Mucosa of rectum (tissue), 2 donors: Measurements from ENCODE around the gene VWA5B1.

ENCODE experiments used
- H3K27ac ChIP-seq, 2 donors: one replicate each; pipeline ENCODE4 v1.7.0; 2013; ENCODE audit warnings: inconsistent platforms in 2 of 2, low read depth in 2 of 2, low read length in 2 of 2
- H3K27me3 ChIP-seq, 2 donors: one replicate each; pipeline ENCODE4 v1.7.0; 2013; ENCODE audit warnings: low read length in 2 of 2; ENCODE audit not compliant: control insufficient read depth in 2 of 2, insufficient read depth in 2 of 2
- H3K36me3 ChIP-seq, 2 donors: one replicate each; pipeline ENCODE4 v1.7.0; 2013; ENCODE audit warnings: low read length in 2 of 2; ENCODE audit not compliant: control insufficient read depth in 2 of 2, insufficient read depth in 2 of 2
- H3K4me1 ChIP-seq, 2 donors: one replicate each; pipeline ENCODE4 v1.7.0; 2013; ENCODE audit warnings: low read length in 2 of 2, mild to moderate bottlenecking in 1 of 2; ENCODE audit not compliant: control insufficient read depth in 2 of 2, insufficient read depth in 2 of 2
- H3K4me3 ChIP-seq, 2 donors: one replicate each; pipeline ENCODE4 v1.7.0; 2013; ENCODE audit warnings: low read length in 2 of 2
- H3K9ac ChIP-seq, 2 donors: one replicate each; pipeline ENCODE4 v1.7.0; 2013; ENCODE audit warnings: low read length in 2 of 2, low read depth in 1 of 2, mild to moderate bottlenecking in 1 of 2
- H3K9me3 ChIP-seq, 2 donors: one replicate each; pipeline ENCODE4 v1.7.0; 2013; ENCODE audit warnings: low read length in 2 of 2; ENCODE audit not compliant: control insufficient read depth in 2 of 2
- donor health status: healthy.
- donor health status: Normal muscosa, but diverticular disease.

The VWA5B1 gene

GRCh38 chr1:20302108-20302471, 11.4 kb downstream of the VWA5B1 start:
- Histone ChIP-seq H3K9ac (no peak overlapping the region), H3K4me1 (no peaks in the 10 kb centered on the region), H3K4me3 (no peak overlapping the region), H3K9me3 (no peaks in the 10 kb centered on the region), H3K27ac (no peak overlapping the region), H3K36me3 (no peaks in the 10 kb centered on the region), H3K27me3 (peaks cover 0 to 1% of the 10 kb centered on the region in 2 donors)

GRCh38 chr1:20307026-20307425, 16.4 kb downstream of the VWA5B1 start:
- no peak overlapping the region for H3K27ac ChIP-seq
- H3K4me3 ChIP-seq, result no peak overlapping the region
- no peaks in the 10 kb centered on the region for H3K9me3 ChIP-seq

GRCh38 chr1:20308569-20308968, 17.9 kb downstream of the VWA5B1 start:
- Histone ChIP-seq H3K27ac (no peak overlapping the region), H3K4me1 (no peaks in the 10 kb centered on the region), H3K4me3 (no peak overlapping the region), H3K27me3 (peaks cover 0 to 3% of the 10 kb centered on the region in 2 donors), H3K9me3 (no peaks in the 10 kb centered on the region), H3K9ac (no peak overlapping the region), H3K36me3 (no peaks in the 10 kb centered on the region)

More at GRCh38 chr1:20307026-20307425, 16.4 kb downstream of the VWA5B1 start:
- Histone ChIP-seq H3K4me1 (no peaks in the 10 kb centered on the region), H3K36me3 (no peaks in the 10 kb centered on the region), H3K9ac (no peak overlapping the region), H3K27me3 (peaks cover 0 to 1% of the 10 kb centered on the region in 2 donors)

- Histone ChIP-seq H3K4me1 (no peaks in the 10 kb centered on the region), H3K4me3 (no peak overlapping the region), H3K36me3 (no peaks in the 10 kb centered on the region), H3K9ac (no peak overlapping the region), H3K27me3 (peaks cover 0 to 2% of the 10 kb centered on the region in 2 donors), H3K27ac (no peak overlapping the region), H3K9me3 (no peaks in the 10 kb centered on the region)
Observed at GRCh38 chr1:20311289-20311688, 20.6 kb downstream of the VWA5B1 start.

- H3K9ac ChIP-seq, result no peak overlapping the region
- no peak overlapping the region for H3K4me3 ChIP-seq
- peaks cover 0 to 2% of the 10 kb centered on the region in 2 donors for H3K27me3 ChIP-seq
- H3K36me3 ChIP-seq, result no peaks in the 10 kb centered on the region
- H3K27ac ChIP-seq, result no peak overlapping the region
- no peaks in the 10 kb centered on the region for H3K4me1 ChIP-seq
- H3K9me3 ChIP-seq, result no peaks in the 10 kb centered on the region
Observed at GRCh38 chr1:20312310-20312709, 21.6 kb downstream of the VWA5B1 start.

- H3K4me3 ChIP-seq, result no peak overlapping the region
- no peaks in the 10 kb centered on the region for H3K9me3 ChIP-seq
- peaks cover 0 to 2% of the 10 kb centered on the region in 2 donors for H3K27me3 ChIP-seq
- no peaks in the 10 kb centered on the region for H3K4me1 ChIP-seq
- no peaks in the 10 kb centered on the region for H3K36me3 ChIP-seq
- H3K27ac ChIP-seq, result no peak overlapping the region
- no peak overlapping the region for H3K9ac ChIP-seq
Observed at GRCh38 chr1:20312818-20313217, 22.1 kb downstream of the VWA5B1 start.

- Histone ChIP-seq H3K36me3 (no peaks in the 10 kb centered on the region), H3K4me3 (no peak overlapping the region), H3K9ac (no peak overlapping the region), H3K4me1 (no peaks in the 10 kb centered on the region), H3K27ac (no peak overlapping the region), H3K27me3 (peaks cover 0 to 2% of the 10 kb centered on the region in 2 donors), H3K9me3 (no peaks in the 10 kb centered on the region)
Observed at GRCh38 chr1:20317471-20317870, 26.8 kb downstream of the VWA5B1 start.

- Histone ChIP-seq H3K27ac (no peak overlapping the region), H3K9ac (no peak overlapping the region)
Observed at GRCh38 chr1:20318521-20318920, 27.8 kb downstream of the VWA5B1 start.

GRCh38 chr1:20318971-20319370, 28.3 kb downstream of the VWA5B1 start:
- Histone ChIP-seq H3K27me3 (no peaks in the 10 kb centered on the region), H3K9me3 (no peaks in the 10 kb centered on the region), H3K36me3 (no peaks in the 10 kb centered on the region), H3K4me1 (no peaks in the 10 kb centered on the region), H3K9ac (no peak overlapping the region), H3K27ac (no peak overlapping the region), H3K4me3 (no peak overlapping the region)

More at GRCh38 chr1:20318521-20318920, 27.8 kb downstream of the VWA5B1 start:
- Histone ChIP-seq H3K4me3 (no peak overlapping the region), H3K4me1 (no peaks in the 10 kb centered on the region), H3K9me3 (no peaks in the 10 kb centered on the region), H3K36me3 (no peaks in the 10 kb centered on the region), H3K27me3 (peaks cover 0 to under 1% of the 10 kb centered on the region in 2 donors)

GRCh38 chr1:20319456-20320220, 29.0 kb downstream of the VWA5B1 start:
- Histone ChIP-seq H3K27me3 (no peaks in the 10 kb centered on the region), H3K36me3 (no peaks in the 10 kb centered on the region), H3K4me1 (peaks cover 0 to under 1% of the 10 kb centered on the region in 2 donors), H3K9ac (no peak overlapping the region), H3K9me3 (no peaks in the 10 kb centered on the region), H3K4me3 (no peak overlapping the region), H3K27ac (no peak overlapping the region)
